Kidney epithelial cell (primary cell): ENCODE data around the gene SYTL2. TPM values are rescaled to one million over a fixed set of nuclear protein-coding genes. Genes with fewer than 3 reads are reported as not detected.

Experiments
- DNase-seq: peaks from one replicate; pipeline ENCODE4 v3.0.0-alpha.2; 2010; ENCODE audit warnings: low read depth
- H3K27me3 ChIP-seq: 2 replicates; pipeline ENCODE4 v1.6.0; 2011; ENCODE audit warnings: low read length; ENCODE audit not compliant: control insufficient read depth, insufficient read depth
- H3K36me3 ChIP-seq: 2 replicates; pipeline ENCODE4 v1.5.1; 2011; ENCODE audit warnings: low read length; ENCODE audit not compliant: control insufficient read depth, insufficient read depth
- H3K4me3 ChIP-seq: 2 replicates; pipeline ENCODE4 v1.5.1; 2011; ENCODE audit warnings: low read depth, mild to moderate bottlenecking, control low read depth, low read length
- total RNA-seq: library from RNA; depleted of rRNA; stranded (reverse); fragments of >200 nt; gene quantifications from 2 replicates; pipeline ENCODE4 v1.2.3, GENCODE V29; 2015
- TF ChIP-seq, protein P1 (sequence below): IDR thresholded peaks from 2 replicates; pipeline ENCODE4 v1.5.1; 2011; ENCODE audit warnings: mild to moderate bottlenecking, moderate library complexity, low read length, control low read depth, inconsistent platforms; ENCODE audit not compliant: insufficient read depth, poor library complexity, severe bottlenecking

Gene SYTL2
- total RNA-seq, 1 donor from 2014 or later: 7.5 TPM

GRCh38 chr11:85742348-85742747 lies 68.6 kb downstream of the SYTL2 start:
- TF ChIP-seq, protein P1, sequence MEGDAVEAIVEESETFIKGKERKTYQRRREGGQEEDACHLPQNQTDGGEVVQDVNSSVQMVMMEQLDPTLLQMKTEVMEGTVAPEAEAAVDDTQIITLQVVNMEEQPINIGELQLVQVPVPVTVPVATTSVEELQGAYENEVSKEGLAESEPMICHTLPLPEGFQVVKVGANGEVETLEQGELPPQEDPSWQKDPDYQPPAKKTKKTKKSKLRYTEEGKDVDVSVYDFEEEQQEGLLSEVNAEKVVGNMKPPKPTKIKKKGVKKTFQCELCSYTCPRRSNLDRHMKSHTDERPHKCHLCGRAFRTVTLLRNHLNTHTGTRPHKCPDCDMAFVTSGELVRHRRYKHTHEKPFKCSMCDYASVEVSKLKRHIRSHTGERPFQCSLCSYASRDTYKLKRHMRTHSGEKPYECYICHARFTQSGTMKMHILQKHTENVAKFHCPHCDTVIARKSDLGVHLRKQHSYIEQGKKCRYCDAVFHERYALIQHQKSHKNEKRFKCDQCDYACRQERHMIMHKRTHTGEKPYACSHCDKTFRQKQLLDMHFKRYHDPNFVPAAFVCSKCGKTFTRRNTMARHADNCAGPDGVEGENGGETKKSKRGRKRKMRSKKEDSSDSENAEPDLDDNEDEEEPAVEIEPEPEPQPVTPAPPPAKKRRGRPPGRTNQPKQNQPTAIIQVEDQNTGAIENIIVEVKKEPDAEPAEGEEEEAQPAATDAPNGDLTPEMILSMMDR: no peak
- no peaks in the 10 kb centered on the region for H3K36me3 ChIP-seq
- DNase-seq: no peak
- H3K27me3 ChIP-seq: no peaks in the 10 kb centered on the region
- H3K4me3 ChIP-seq: no peak overlapping the region

- TF ChIP-seq, protein P1: no peak
- Histone ChIP-seq H3K36me3 (no peaks in the 10 kb centered on the region), H3K4me3 (no peak overlapping the region), H3K27me3 (no peaks in the 10 kb centered on the region)
- no peak for DNase-seq
Observed at GRCh38 chr11:85740481-85741400, 70.2 kb downstream of the SYTL2 start.

GRCh38 chr11:85737738-85738137 lies 73.2 kb downstream of the SYTL2 start:
- DNase-seq: no peak
- Histone ChIP-seq H3K27me3 (no peaks in the 10 kb centered on the region), H3K36me3 (no peaks in the 10 kb centered on the region), H3K4me3 (no peak overlapping the region)
- TF ChIP-seq, protein P1: no peak

DNA sequence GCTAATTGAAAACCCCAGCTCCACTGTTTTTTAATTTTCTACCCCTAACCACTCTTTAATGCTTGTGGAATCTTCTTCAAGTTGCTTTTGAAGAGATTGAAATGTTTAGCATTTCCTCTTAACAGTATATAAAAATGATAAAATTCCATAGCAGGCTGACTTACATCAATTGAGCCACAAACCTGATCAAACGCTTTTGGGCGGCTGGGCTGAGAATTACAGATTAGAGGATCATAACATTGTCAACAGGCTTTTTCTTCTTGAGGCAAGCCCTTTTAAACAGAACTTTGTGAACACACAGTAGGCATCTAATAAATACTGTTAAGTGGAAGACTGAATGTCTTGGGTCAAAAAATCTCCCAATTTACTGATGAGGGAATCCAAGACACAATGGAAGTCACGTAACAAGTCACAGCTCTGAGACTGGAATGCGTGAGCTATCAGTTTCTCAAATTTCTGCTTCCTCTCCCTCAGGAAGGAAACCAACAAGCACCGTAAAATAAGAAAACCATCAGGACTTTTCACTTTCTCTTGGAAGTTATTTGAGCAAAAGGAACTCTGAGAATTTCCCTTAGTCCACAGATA lies 75.0 kb downstream of the SYTL2 start:
- H3K36me3 ChIP-seq: no peaks in the 10 kb centered on the region
- TF ChIP-seq, protein P1: no peak
- no peaks in the 10 kb centered on the region for H3K27me3 ChIP-seq
- no peak overlapping the region for H3K4me3 ChIP-seq
- no peak for DNase-seq

DNA sequence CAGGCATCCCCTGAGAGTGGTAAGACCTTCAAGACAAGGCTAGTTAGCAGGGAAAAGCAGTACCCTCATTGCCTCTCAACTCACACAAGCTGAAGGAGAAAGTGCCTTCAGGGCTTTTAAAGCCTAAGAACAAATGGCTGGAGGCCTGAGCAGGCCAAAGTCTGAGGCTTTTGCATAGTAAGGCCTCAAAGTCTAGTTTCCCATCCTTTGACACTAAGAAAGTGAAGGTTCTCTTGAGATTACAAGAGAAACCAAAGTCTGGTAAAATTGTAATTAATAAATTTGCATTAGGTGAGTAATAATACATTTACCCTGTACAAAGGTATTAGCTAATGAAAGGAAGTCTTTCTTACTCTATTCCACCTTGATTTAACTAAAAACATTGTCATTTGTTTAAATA lies 78.0 kb downstream of the SYTL2 start:
- TF ChIP-seq, protein P1: no peak
- DNase-seq: no peak
- no peaks in the 10 kb centered on the region for H3K27me3 ChIP-seq

More for the DNA sequence above, 78.0 kb downstream of the SYTL2 start:
- Histone ChIP-seq H3K4me3 (no peak overlapping the region), H3K36me3 (no peaks in the 10 kb centered on the region)
